K562 (cell line): ENCODE results near the gene NME9. TPM values are rescaled to one million over a fixed set of nuclear protein-coding genes. Genes with fewer than 3 reads are reported as not detected.

Experiments
- ATAC-seq: fragments of 200-7000 bp; cut with Tn5 transposase; 3 replicates; pipeline ENCODE4 v1.9.1; 2020; ENCODE audit warnings: moderate library complexity
- BruUV-seq: library from RNA; stranded (reverse); fragments of 400-500 nt; replicated peaks from 2 replicates; lab custom pipeline; 2021; lab: Mats Ljungman, UMichigan
- CTCF ChIA-PET: fragments of 300-600 bp; formaldehyde crosslinking; extraction: SDS; loops from one replicate; lab custom pipeline; 2021; ENCODE audit warnings: low intra/inter-chr PET ratio; lab: Yijun Ruan, JAX
- POLR2A ChIA-PET: fragments of 300-600, 350-650 bp; sonication (Branson Sonifier 250); formaldehyde crosslinking; extraction: SDS; loops from one replicate; lab custom pipeline; 2021; ENCODE audit warnings: antibody characterized with exemption, inconsistent platforms; lab: Yijun Ruan, JAX
- DNase-seq, 4 experiments: peaks; one replicate each; pipeline versions ENCODE4 v3.0.0 to v3.0.0-alpha.2; 2011 to 2018; ENCODE audit warnings: low spot score in 3 of 4, mixed read lengths in 3 of 4; ENCODE audit errors: extremely low read depth in 1 of 4
- FAIRE-seq: peaks from 2 replicates; lab custom pipeline; 2011; peaks lifted over from hg19 to GRCh38; lab: Jason Lieb, UNC
- H2AFZ ChIP-seq: 2 replicates; pipeline ENCODE4 v1.6.0; 2011; ENCODE audit warnings: low read depth, low read length, control low read depth, inconsistent platforms
- H3K27ac ChIP-seq: fragments of 200-600 bp; 3 replicates; pipeline ENCODE4 v1.8.0; 2011; ENCODE audit warnings: low read depth, mild to moderate bottlenecking, control low read depth, inconsistent platforms, low read length, moderate library complexity, mixed read lengths; ENCODE audit errors: extremely low read depth
- H3K27me3 ChIP-seq, 2 experiments: fragments of 300-600 bp in 1 of 2; 2 replicates in 1 of 2; 3 replicates in 1 of 2; pipeline versions ENCODE4 v1.6.0 to v1.8.0; 2011; ENCODE audit warnings: inconsistent platforms in 2 of 2, low read length in 2 of 2, mild to moderate bottlenecking in 1 of 2, mixed read lengths in 1 of 2, moderate library complexity in 1 of 2; ENCODE audit not compliant: control insufficient read depth in 2 of 2, insufficient read depth in 2 of 2
- H3K36me3 ChIP-seq: fragments of 300-600 bp; 3 replicates; pipeline ENCODE4 v1.8.0; 2011; ENCODE audit warnings: mild to moderate bottlenecking, low read length, inconsistent platforms; ENCODE audit not compliant: control insufficient read depth, insufficient read depth
- H3K4me1 ChIP-seq, 2 experiments: fragments of 200-600 bp in 1 of 2; replicated peaks in 1 of 2; 2 replicates in 1 of 2; 3 replicates in 1 of 2; pipeline versions ENCODE4 v1.5.1 to v1.8.0; 2011; ENCODE audit warnings: inconsistent platforms in 2 of 2, low read length in 2 of 2, mild to moderate bottlenecking in 1 of 2, mixed read lengths in 1 of 2, moderate library complexity in 1 of 2; ENCODE audit not compliant: control insufficient read depth in 2 of 2, insufficient read depth in 2 of 2
- H3K4me2 ChIP-seq: 2 replicates; pipeline ENCODE4 v1.6.1; 2011; ENCODE audit warnings: low read length, control low read depth, inconsistent platforms, mixed read lengths; ENCODE audit not compliant: insufficient read depth
- H3K4me3 ChIP-seq: fragments of 200-600 bp; sonication (generic), shearing (Covaris generic); 2 replicates; pipeline ENCODE4 v1.5.1; 2016; ENCODE audit warnings: control low read depth, inconsistent platforms
- H3K79me2 ChIP-seq: fragments of 200-600 bp; 3 replicates; pipeline ENCODE4 v1.8.0; 2011; ENCODE audit warnings: low read length, inconsistent platforms; ENCODE audit not compliant: control insufficient read depth, insufficient read depth
- H3K9ac ChIP-seq, 2 experiments: 2 replicates each; pipeline versions ENCODE4 v1.6.0 to v1.6.1; 2011; ENCODE audit warnings: low read depth in 2 of 2, low read length in 2 of 2, control low read depth in 1 of 2, inconsistent platforms in 1 of 2, mild to moderate bottlenecking in 1 of 2, mixed read lengths in 1 of 2; ENCODE audit not compliant: insufficient read depth in 1 of 2
- H3K9me1 ChIP-seq: one replicate; pipeline ENCODE4 v1.6.0; 2011; ENCODE audit warnings: inconsistent platforms, mild to moderate bottlenecking, low read length, moderate library complexity; ENCODE audit not compliant: control insufficient read depth, insufficient read depth
- H3K9me3 ChIP-seq: replicated peaks from 2 replicates; pipeline ENCODE4 v1.5.1; 2011; ENCODE audit warnings: low read depth, low read length, inconsistent platforms; ENCODE audit not compliant: control insufficient read depth, insufficient read depth
- H4K20me1 ChIP-seq: replicated peaks from 2 replicates; pipeline ENCODE4 v1.6.1; 2011; ENCODE audit warnings: low read length, inconsistent platforms, mixed read lengths; ENCODE audit not compliant: control insufficient read depth, insufficient read depth
- CREBBP ChIP-seq: IDR thresholded peaks from one replicate; pipeline ENCODE4 v1.6.1; 2012; ENCODE audit warnings: low read depth, mild to moderate bottlenecking, control low read depth, inconsistent platforms, low read length
- HNRNPUL1 ChIP-seq: fragments of 200-400 bp; formaldehyde crosslinking; IDR thresholded peaks from 2 replicates; pipeline ENCODE4 v1.6.1; 2017; ENCODE audit warnings: low read length
- POLR2G ChIP-seq: fragments of 200-400 bp; formaldehyde crosslinking; IDR thresholded peaks from 2 replicates; pipeline ENCODE4 v1.6.1; 2017; ENCODE audit warnings: low read depth, mild to moderate bottlenecking, antibody characterized with exemption, low read length, moderate library complexity
- SIX5 ChIP-seq, 2 experiments: IDR thresholded peaks; 2 replicates each; pipeline ENCODE4 v1.6.1; 2011; ENCODE audit warnings: low read length in 2 of 2, borderline replicate concordance in 1 of 2, low read depth in 1 of 2, mild to moderate bottlenecking in 1 of 2, moderate library complexity in 1 of 2; ENCODE audit not compliant: insufficient read depth in 1 of 2
- STAT5B ChIP-seq: fragments of 250-450 bp; sonication (Bioruptor Pico); IDR thresholded peaks from 2 replicates; pipeline ENCODE4 v1.8.0; 2021; ENCODE audit warnings: mild to moderate bottlenecking, inconsistent platforms
- ZNF551 ChIP-seq: fragments of 250-450 bp; sonication (Bioruptor Pico); IDR thresholded peaks from 2 replicates; pipeline ENCODE4 v1.5.0; 2021; ENCODE audit warnings: mild to moderate bottlenecking, moderate library complexity
- WGBS: fragments of 100-300 bp; shearing (Covaris generic); methylation state at CpG from one replicate; pipeline ENCODE4 v1.1.6; 2016; ENCODE audit warnings: low coverage, mixed read lengths; ENCODE audit not compliant: insufficient coverage; ENCODE audit errors: missing lambda C conversion rate; 5-methylcytosine and 5-hydroxymethylcytosine counted together
- in situ Hi-C: fragments of 300-500 bp; cut with MboI; formaldehyde crosslinking; loops from 4 replicates; pipeline ENCODE4 v1.15.0; 2018; ENCODE audit warnings: inconsistent platforms, mixed read lengths
- intact Hi-C: fragments of 100-400 bp; cut with micrococcal nuclease; formaldehyde crosslinking; loops from 2 replicates; pipeline ENCODE4 v1.14.2; 2022
- polyA plus RNA-seq, 8 experiments: library from polyadenylated mRNA; depleted of rRNA in 4 of 8; stranded (reverse) in 5 of 8; unstranded in 3 of 8; fragments of >200 nt; fragmentation: Nextera tagmentation in 2 of 8; fragmentation: Illumina TruSeq in 1 of 8; extraction: Ambion mirVana in 2 of 8; extraction: Trizol in 1 of 8; gene quantifications; 2 replicates each; pipeline versions ENCODE4 v1.2.1 to v1.2.3, GENCODE V29; 2011 to 2014; ENCODE audit warnings: inconsistent platforms in 1 of 8, missing spikeins in 1 of 8
- total RNA-seq, 7 experiments: library from RNA; depleted of rRNA in 6 of 7; stranded (reverse); fragments of >200 nt in 6 of 7; fragmentation: Illumina TruSeq in 2 of 7; extraction: Trizol in 2 of 7; gene quantifications; 2 replicates each; pipeline versions ENCODE4 v1.2.1 to v1.2.3, GENCODE V29; 2011 to 2021; ENCODE audit warnings: low replicate concordance in 1 of 7
- TF ChIP-seq, protein P1 (sequence below): fragments of 450-650 bp; formaldehyde crosslinking; IDR thresholded peaks from 2 replicates; pipeline ENCODE4 v1.4.0; 2020; ENCODE audit warnings: mild to moderate bottlenecking, moderate library complexity
- TF ChIP-seq, protein P2 (sequence below): fragments of 250-450 bp; sonication (Bioruptor Pico); IDR thresholded peaks from 2 replicates; pipeline ENCODE4 v1.5.0; 2021
- TF ChIP-seq, protein P3 (sequence below): fragments of 450-650 bp; IDR thresholded peaks from 2 replicates; pipeline ENCODE4 v1.7.0; 2016; ENCODE audit warnings: borderline replicate concordance

Gene NME9
- total and polyA plus RNA-seq, 9 of the 15 experiments (the other 6 are each of a cell fraction or from before 2014, with no cell fraction given): 0.05 to 0.15 (median 0.13) TPM; not detected in 6

DNA sequence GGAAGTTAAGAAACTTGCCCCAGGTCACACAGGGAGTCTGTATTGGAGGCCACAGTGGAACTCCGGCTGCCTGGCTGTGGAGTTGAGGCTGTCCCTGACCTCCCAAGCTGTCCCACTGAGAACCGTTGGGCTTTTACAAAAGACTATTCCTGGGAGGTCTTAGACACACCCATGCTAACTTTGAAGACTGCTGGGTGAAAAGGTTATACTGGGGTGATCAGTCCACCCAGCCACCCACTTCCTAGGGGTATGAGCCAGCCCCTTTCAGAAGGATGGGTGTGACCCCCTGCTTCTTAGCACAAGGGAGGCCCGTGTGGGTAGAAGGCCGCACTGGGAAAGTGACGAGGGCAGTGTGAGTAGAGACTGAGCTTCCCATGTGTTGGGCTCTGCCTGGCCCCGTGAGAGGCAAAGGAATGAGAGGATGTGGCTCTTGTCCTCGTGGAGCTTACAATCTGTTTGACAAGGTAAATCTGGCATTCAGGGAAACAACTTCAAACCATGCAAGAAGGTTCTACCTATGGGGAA is 37.7 kb upstream of the NME9 start (continued):
- TF ChIP-seq ZNF551 (CRISPR knock-in tag): no peak

DNA sequence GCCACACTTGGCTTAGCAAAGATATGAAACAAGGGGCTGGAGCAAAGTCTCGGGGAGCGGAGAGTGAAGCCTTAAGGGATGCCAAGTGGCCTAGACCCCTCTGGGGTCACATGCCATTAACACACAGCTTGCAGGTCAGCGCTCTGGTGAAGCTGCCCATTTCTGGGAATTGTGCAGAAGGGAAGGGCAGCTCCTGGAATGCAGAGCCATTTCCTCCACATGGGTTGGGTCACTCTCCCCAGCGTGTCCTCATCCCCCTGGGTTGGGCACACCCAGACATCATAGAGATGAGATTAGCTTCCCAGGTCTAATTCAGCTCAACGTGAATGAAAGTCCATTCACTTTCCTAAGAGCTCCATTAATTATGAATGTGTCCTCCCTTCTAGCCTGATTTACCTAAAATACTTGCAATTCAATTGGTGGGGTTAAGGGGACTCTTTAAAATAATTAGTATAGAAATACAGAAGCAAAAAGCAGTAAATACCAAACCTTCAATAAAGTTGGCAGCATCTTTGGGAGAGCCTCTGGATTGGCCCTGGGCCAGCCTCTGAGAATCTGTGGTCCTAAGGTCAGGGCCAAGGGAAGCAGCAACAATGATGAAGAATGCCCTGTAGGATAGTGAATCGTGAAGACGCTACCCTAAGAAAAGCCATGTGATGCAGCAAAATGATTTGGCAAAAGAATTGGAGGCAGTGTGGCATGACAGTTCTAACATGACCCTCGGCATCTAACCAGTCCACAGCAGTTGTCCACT is 36.5 kb upstream of the NME9 start:
- Histone ChIP-seq H3K4me1 (no peaks in the 10 kb centered on the region; a peak in 2 of 5 replicates), H3K9ac (no peak overlapping the region), H4K20me1 (no peaks in the 10 kb centered on the region), H3K79me2 (no peaks in the 10 kb centered on the region), H3K27ac (no peak overlapping the region), H3K4me2 (no peak overlapping the region), H3K9me1 (no peaks in the 10 kb centered on the region), H3K4me3 (no peak overlapping the region), H3K9me3 (no peaks in the 10 kb centered on the region), H3K36me3 (no peaks in the 10 kb centered on the region), H2AFZ (no peak overlapping the region), H3K27me3 (peaks cover 0 to 34% of the 10 kb centered on the region in 2 experiments; a peak in 3 of 5 replicates)
- ChIA-PET CTCF (no interaction called here), POLR2A (interaction anchor here (0.6 kb wide), 2 partner anchors 12 to 40 kb away, joined by 3 read pairs; no protein-coding TSS in a partner anchor)
- ATAC-seq (no peak), FAIRE-seq (no peak), DNase-seq (no peak)
- WGBS: 6% methylated on average over 6 of the region's 8 CpGs
- intact Hi-C loops: no loop called here
- BruUV-seq: no TSS peak
- in situ Hi-C loops: no loop called here
- TF ChIP-seq, protein P1, sequence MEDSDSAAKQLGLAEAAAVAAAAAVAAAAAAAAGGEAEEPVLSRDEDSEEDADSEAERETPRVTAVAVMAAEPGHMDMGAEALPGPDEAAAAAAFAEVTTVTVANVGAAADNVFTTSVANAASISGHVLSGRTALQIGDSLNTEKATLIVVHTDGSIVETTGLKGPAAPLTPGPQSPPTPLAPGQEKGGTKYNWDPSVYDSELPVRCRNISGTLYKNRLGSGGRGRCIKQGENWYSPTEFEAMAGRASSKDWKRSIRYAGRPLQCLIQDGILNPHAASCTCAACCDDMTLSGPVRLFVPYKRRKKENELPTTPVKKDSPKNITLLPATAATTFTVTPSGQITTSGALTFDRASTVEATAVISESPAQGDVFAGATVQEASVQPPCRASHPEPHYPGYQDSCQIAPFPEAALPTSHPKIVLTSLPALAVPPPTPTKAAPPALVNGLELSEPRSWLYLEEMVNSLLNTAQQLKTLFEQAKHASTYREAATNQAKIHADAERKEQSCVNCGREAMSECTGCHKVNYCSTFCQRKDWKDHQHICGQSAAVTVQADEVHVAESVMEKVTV (CRISPR knock-in tag): no peak
- TF ChIP-seq CREBBP: no peak
- TF ChIP-seq SIX5 (IDR thresholded peaks at IDR 0.05; ENCODE audit: borderline replicate concordance in 1 of 2, insufficient read depth in 1 of 2, low read depth in 1 of 2, low read length in 2 of 2): no peak
- no peak for TF ChIP-seq STAT5B
- no peak for TF ChIP-seq HNRNPUL1
- TF ChIP-seq, protein P2, sequence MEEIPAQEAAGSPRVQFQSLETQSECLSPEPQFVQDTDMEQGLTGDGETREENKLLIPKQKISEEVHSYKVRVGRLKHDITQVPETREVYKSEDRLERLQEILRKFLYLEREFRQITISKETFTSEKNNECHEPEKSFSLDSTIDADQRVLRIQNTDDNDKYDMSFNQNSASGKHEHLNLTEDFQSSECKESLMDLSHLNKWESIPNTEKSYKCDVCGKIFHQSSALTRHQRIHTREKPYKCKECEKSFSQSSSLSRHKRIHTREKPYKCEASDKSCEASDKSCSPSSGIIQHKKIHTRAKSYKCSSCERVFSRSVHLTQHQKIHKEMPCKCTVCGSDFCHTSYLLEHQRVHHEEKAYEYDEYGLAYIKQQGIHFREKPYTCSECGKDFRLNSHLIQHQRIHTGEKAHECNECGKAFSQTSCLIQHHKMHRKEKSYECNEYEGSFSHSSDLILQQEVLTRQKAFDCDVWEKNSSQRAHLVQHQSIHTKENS (CRISPR knock-in tag): no peak
- TF ChIP-seq, protein P3, sequence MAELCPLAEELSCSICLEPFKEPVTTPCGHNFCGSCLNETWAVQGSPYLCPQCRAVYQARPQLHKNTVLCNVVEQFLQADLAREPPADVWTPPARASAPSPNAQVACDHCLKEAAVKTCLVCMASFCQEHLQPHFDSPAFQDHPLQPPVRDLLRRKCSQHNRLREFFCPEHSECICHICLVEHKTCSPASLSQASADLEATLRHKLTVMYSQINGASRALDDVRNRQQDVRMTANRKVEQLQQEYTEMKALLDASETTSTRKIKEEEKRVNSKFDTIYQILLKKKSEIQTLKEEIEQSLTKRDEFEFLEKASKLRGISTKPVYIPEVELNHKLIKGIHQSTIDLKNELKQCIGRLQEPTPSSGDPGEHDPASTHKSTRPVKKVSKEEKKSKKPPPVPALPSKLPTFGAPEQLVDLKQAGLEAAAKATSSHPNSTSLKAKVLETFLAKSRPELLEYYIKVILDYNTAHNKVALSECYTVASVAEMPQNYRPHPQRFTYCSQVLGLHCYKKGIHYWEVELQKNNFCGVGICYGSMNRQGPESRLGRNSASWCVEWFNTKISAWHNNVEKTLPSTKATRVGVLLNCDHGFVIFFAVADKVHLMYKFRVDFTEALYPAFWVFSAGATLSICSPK: no peak
- TF ChIP-seq POLR2G: no peak
